Left ventricle myocardium inferior (tissue), 1 donor: ENCODE data around the gene PLCD4. TPM values are rescaled to one million over a fixed set of nuclear protein-coding genes. Genes with fewer than 3 reads are reported as not detected.

Experiments used
- DNase-seq: peaks from one replicate; pipeline ENCODE4 v3.0.0-alpha.2; 2020
- H3K27ac ChIP-seq: fragments of 200-600 bp; replicated peaks from 2 replicates; pipeline ENCODE4 v1.8.0; 2021
- H3K27me3 ChIP-seq: fragments of 200-600 bp; 2 replicates; pipeline ENCODE4 v1.8.0; 2021; ENCODE audit warnings: low read depth
- H3K36me3 ChIP-seq: fragments of 200-600 bp; 2 replicates; pipeline ENCODE4 v1.8.0; 2021
- H3K4me1 ChIP-seq: fragments of 200-600 bp; 2 replicates; pipeline ENCODE4 v1.8.0; 2021
- H3K4me3 ChIP-seq: fragments of 200-600 bp; 2 replicates; pipeline ENCODE4 v1.8.0; 2021; ENCODE audit warnings: mild to moderate bottlenecking, moderate library complexity
- H3K9me3 ChIP-seq: fragments of 200-600 bp; replicated peaks from 2 replicates; pipeline ENCODE4 v1.8.0; 2021
- CTCF ChIP-seq: fragments of 200-600 bp; IDR thresholded peaks from 2 replicates; pipeline ENCODE4 v1.8.0; 2021; ENCODE audit warnings: antibody characterized with exemption, mild to moderate bottlenecking, borderline replicate concordance
- intact Hi-C: fragments of 100-400 bp; cut with micrococcal nuclease; formaldehyde crosslinking; loops from one replicate; pipeline ENCODE4 v1.11.0; 2022
- total RNA-seq: library from RNA; stranded (reverse); fragmentation: NEBNext Ultra II Directional; extraction: Animal tissue kit (Norgen Biotek cat#: 25700); gene quantifications from one replicate; pipeline ENCODE4 v1.2.1, GENCODE V29; 2021
- donor health status: DM: no; HTN: yes; CAD: no; lungs with severe emphysema.

Gene PLCD4
- total RNA-seq, 1 donor from 2014 or later, result 0.99 TPM

- no peaks in the 10 kb centered on the region for H3K9me3 ChIP-seq
- TF ChIP-seq CTCF, result no peak
- intact Hi-C loops, result no loop called here
- no peak for DNase-seq
- H3K36me3 ChIP-seq, result peaks cover 49% of the 10 kb centered on the region
- no peak overlapping the region for H3K27ac ChIP-seq
- no peaks in the 10 kb centered on the region for H3K27me3 ChIP-seq
- no peaks in the 10 kb centered on the region for H3K4me1 ChIP-seq
- no peak overlapping the region for H3K4me3 ChIP-seq
Measured at GRCh38 chr2:218680061-218680460, 72.4 kb downstream of the PLCD4 start.

Other genes with a start within 250 kb of the PLCD4 start
- 6.4 TPM for gene SLC11A1, start 225.6 kb upstream of the PLCD4 start, total RNA-seq
- gene CTDSP1, start 208.0 kb upstream of the PLCD4 start, total RNA-seq, result 81.5 TPM
- gene VIL1, start 188.8 kb upstream of the PLCD4 start, total RNA-seq, result not detected
- gene USP37, start 39.5 kb upstream of the PLCD4 start, total RNA-seq, result 5.7 TPM
- 18.9 TPM for gene CNOT9, start 39.1 kb upstream of the PLCD4 start, total RNA-seq
- gene ZNF142, start 51.7 kb downstream of the PLCD4 start, total RNA-seq, result 19.9 TPM
- 48.6 TPM for gene BCS1L, start 51.8 kb downstream of the PLCD4 start, total RNA-seq
- 14.7 TPM for gene RNF25, start 64.1 kb downstream of the PLCD4 start, total RNA-seq
- gene STK36, start 64.2 kb downstream of the PLCD4 start, total RNA-seq, result 7.4 TPM
- gene TTLL4, start 102.9 kb downstream of the PLCD4 start, total RNA-seq, result 6.2 TPM
- 6.7 TPM for gene CYP27A1, start 174.2 kb downstream of the PLCD4 start, total RNA-seq
- 0.14 TPM for gene PRKAG3, start 223.9 kb downstream of the PLCD4 start, total RNA-seq